Measurements from ENCODE around the gene ADGRG4.

ADGRG4 gene

GRCh38 chrX:136295380-136295779, 5.4 kb upstream of the ADGRG4 start:
- no peak for DNase-seq

DNA sequence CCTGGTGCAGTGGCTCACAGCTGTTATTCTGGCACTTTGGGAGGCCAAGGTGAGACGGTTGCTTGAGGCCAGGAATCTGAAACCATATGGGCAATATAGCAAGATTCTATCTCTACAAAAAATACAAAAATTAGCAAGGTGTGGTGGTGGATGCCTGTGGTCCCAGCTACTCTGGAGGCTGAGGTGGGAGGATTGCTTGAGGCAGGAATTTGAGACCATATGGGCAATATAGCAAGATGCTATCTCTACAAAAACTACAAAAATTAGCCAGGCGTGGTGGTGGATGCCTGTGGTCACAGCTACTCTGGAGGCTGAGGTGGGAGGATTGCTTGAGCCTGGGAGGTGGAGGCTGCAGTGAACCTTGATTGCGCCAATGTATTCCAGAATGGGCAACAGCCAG, 2.3 kb downstream of the ADGRG4 start:
- DNase-seq, result no peak

- no peak for DNase-seq
Measured at GRCh38 chrX:136304493-136304892, 3.7 kb downstream of the ADGRG4 start.

GRCh38 chrX:136306182-136306581, 5.4 kb downstream of the ADGRG4 start:
- no peak for DNase-seq

GRCh38 chrX:136307471-136307870, 6.7 kb downstream of the ADGRG4 start:
- no peak for DNase-seq

- DNase-seq, result no peak
Measured at GRCh38 chrX:136310411-136310810, 9.6 kb downstream of the ADGRG4 start.

- DNase-seq, result no peak
Measured at GRCh38 chrX:136318156-136318555, 17.4 kb downstream of the ADGRG4 start.

DNA sequence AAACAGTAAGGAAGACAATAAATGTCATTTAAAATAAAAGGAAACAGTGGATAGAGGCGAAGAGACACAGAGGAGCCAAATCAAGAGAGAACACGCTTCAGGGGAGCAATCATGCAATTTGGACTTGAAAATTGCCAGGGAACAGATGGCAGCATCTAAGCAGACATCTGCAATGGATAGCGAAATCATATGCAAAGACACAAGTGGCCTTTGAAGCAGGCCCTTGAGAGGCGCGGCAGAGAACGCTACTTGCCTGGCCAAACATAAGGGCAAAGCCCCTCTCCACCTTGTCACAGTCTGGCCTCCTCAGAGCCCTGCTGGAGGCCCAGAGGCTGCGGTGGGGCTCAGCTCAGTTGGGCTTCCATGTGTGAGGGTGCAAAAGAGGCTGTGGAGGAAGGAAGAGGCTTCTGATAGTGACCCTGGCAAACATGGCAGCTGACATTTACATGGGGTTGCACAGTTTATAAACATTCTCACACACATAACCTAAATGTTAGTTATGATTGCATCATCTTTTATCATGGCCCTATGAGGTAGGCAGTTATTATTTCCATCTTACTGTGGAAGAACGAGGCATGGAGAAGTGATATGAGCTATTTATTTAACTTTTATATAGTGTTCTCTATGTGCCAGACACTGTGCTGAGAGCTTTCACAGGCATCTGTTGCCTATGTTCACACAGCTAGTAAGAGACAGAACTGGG, 18.3 kb downstream of the ADGRG4 start:
- no peak for DNase-seq

DNA sequence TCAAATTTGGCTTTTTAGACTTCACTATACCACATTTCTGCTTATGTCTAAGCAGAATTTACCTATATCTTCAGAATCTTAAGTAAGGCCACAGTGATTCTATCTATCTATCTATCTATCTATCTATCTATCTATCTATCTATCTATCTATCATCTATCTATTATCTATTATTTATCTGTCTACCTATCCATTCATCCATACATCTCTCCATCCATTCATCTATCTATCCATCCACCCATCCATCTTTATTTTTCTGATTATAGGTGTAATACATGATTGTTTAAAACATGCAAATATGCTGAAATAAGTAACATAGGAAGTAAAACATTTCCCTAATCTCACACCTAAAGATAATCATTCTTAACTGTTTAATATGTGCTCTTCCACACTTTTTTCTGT, 18.8 kb downstream of the ADGRG4 start:
- no peak for DNase-seq

GRCh38 chrX:136321532-136321931, 20.8 kb downstream of the ADGRG4 start:
- no peak for DNase-seq

GRCh38 chrX:136322064-136322463, 21.3 kb downstream of the ADGRG4 start:
- no peak for DNase-seq

DNA sequence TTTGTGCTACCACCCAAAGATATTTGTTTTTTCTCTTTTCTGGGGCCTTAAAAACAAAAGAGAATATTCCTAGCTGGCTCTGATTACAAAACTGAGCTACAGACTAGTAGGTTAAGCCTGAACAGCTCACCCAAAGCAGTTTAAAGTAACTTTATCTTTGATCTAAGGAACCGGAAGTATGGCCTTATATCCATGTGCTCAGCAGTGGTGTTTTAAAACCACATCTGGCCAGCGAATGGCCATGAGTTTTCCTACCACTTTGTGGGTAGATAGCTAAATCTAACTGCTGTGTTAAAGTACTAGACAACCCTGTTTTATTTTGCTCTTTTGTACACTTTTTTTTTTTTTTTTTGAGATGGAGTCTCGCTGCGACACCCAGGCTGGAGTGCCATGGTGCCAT, 24.6 kb downstream of the ADGRG4 start:
- DNase-seq, result no peak

- DNase-seq, result no peak
Measured at GRCh38 chrX:136328933-136329332, 28.2 kb downstream of the ADGRG4 start.

GRCh38 chrX:136336623-136337022, 35.9 kb downstream of the ADGRG4 start:
- DNase-seq, result no peak

DNA sequence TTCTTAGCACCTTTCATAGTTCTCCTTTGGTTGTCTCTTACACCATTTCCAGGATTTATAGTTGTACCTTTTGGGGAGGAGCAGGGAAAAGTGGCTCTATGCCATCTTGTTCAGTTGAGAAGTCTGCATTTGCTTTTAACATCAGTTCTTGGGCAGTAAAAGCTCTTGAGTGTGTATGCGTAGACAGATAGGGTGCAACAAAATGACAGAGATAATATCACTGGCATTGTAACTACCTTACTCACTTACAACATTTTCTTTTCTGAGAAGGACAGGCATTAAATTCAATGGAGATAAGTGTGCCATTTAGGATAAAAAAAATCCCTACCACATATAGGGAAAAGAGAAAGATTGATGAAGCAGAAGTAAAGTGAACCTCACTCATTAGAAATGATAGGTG, 38.9 kb downstream of the ADGRG4 start:
- DNase-seq, result no peak

- DNase-seq, result no peak
Measured at GRCh38 chrX:136344320-136344719, 43.6 kb downstream of the ADGRG4 start.

- no peak for DNase-seq
Measured at GRCh38 chrX:136346506-136346905, 45.7 kb downstream of the ADGRG4 start.

GRCh38 chrX:136347706-136348105, 46.9 kb downstream of the ADGRG4 start:
- no peak for DNase-seq

DNA sequence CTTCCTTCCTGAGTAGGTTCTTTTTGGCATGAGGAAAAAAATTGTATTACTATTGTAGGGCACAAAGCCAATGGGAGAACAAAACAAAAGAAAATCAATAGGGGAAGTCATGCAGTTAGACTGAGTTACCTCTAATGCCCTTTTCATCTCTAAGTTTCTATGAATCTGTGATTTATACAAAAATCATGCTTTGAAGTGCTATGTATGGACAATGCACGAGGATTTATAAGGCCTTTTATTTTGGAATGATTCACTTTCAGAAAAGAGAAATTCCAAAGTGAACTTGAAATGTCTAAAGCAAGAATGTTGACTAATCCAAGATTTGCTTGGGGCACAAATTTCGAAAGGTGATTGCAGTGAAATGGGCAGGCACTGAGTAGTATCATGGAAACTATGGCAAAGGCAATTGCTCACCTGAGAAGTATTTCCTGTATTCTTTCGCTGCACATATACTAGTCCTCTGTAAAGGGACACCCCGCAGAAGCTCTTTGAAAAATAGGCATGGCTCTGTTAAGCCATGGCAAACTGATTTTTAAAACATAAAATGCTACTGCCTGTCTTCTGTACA, 52.8 kb downstream of the ADGRG4 start:
- no peak for DNase-seq

- DNase-seq, result no peak
Measured at GRCh38 chrX:136354201-136354600, 53.4 kb downstream of the ADGRG4 start.

DNA sequence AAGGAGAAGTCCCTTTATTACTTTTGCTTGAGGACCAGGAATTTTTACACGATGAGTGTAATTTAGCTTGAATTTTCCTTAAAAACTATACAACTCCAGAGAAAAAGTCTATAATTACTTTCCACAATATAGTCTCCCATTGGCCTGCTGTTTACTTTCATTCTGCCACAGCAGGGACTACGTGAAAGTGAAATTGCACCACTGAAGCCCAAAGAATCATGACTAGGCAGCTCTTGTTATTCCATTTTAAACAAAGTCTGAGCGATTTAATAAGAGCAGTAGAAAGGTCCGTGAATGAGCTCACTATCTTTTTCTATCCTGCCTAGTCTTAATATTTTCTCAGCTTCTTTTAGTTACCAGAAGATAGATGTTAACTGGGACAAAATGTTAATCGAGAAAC, 68.6 kb downstream of the ADGRG4 start:
- no peak for DNase-seq

DNA sequence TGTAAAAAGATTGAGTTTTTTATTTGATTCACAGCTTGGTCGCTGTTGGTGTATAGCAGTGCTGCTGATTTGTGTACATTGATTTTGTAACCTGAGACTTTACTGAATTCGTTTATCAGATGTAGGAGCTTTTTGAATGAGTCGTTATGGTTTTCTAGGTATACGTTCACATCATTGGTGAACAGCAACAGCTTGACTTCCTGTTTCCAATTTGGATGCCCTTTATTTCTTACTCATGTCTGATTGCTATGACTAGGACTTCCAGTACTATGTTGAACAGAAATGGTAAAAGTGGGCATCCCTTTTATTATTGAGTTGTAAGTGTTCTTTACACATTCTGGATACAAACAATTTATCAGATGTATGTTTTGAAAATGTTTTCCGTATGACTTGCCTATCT, 76.0 kb downstream of the ADGRG4 start:
- no peak for DNase-seq

- DNase-seq, result no peak
Measured at GRCh38 chrX:136380010-136380769, 79.4 kb downstream of the ADGRG4 start.

- DNase-seq, result no peak
Measured at GRCh38 chrX:136386173-136386572, 85.4 kb downstream of the ADGRG4 start.

All from NCI-H2107 (cell line).